NB4 (cell line): ENCODE measurements around the gene MCM6.

Experiments
- DNase-seq: peaks from one replicate; pipeline ENCODE4 v3.0.0; 2010; ENCODE audit warnings: low read depth
- H3K4me3 ChIP-seq: one replicate; pipeline ENCODE4 v1.5.1; 2011; ENCODE audit warnings: mild to moderate bottlenecking, low read depth, low read length, moderate library complexity
- MYC ChIP-seq: IDR thresholded peaks from 2 replicates; pipeline ENCODE4 v1.6.1; 2011; ENCODE audit warnings: low read depth, low read length
- POLR2A ChIP-seq: IDR thresholded peaks from 2 replicates; pipeline ENCODE4 v1.6.1; 2011; ENCODE audit warnings: mild to moderate bottlenecking; ENCODE audit not compliant: insufficient read length; ENCODE audit errors: extremely low read depth
- TF ChIP-seq, protein P1 (sequence below): IDR thresholded peaks from one replicate; pipeline ENCODE4 v1.5.1; 2012; ENCODE audit warnings: low read depth, low read length
- TF ChIP-seq, protein P2 (sequence below): IDR thresholded peaks from 2 replicates; pipeline ENCODE4 v1.6.1; 2011; ENCODE audit warnings: low read depth, low read length

The MCM6 gene

DNA sequence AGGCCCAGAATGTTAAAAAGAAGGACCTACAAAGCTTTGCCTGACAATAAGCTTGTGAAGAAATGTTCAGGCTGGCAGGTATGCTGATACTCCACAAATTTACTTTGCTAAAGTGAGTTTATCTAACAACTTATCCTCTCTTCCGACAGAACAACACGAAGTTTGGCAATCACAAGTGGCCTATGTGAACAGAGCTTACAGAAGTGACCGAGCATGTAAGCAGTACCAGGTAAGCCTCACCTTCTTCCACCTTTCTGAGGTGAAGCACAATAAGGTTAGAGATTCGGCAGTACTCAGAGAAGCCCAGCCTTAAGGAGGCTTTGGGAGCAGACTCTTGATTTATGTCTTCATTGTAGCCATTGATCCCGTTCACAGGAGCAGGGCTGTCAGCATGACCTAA lies 30.2 kb downstream of the MCM6 start:
- DNase-seq = no peak
- no peak overlapping the region for H3K4me3 ChIP-seq
- TF ChIP-seq, protein P1, sequence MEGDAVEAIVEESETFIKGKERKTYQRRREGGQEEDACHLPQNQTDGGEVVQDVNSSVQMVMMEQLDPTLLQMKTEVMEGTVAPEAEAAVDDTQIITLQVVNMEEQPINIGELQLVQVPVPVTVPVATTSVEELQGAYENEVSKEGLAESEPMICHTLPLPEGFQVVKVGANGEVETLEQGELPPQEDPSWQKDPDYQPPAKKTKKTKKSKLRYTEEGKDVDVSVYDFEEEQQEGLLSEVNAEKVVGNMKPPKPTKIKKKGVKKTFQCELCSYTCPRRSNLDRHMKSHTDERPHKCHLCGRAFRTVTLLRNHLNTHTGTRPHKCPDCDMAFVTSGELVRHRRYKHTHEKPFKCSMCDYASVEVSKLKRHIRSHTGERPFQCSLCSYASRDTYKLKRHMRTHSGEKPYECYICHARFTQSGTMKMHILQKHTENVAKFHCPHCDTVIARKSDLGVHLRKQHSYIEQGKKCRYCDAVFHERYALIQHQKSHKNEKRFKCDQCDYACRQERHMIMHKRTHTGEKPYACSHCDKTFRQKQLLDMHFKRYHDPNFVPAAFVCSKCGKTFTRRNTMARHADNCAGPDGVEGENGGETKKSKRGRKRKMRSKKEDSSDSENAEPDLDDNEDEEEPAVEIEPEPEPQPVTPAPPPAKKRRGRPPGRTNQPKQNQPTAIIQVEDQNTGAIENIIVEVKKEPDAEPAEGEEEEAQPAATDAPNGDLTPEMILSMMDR = no peak
- TF ChIP-seq MYC (no peak), POLR2A (no peak)
- TF ChIP-seq, protein P2, sequence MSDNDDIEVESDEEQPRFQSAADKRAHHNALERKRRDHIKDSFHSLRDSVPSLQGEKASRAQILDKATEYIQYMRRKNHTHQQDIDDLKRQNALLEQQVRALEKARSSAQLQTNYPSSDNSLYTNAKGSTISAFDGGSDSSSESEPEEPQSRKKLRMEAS = no peak

DNA sequence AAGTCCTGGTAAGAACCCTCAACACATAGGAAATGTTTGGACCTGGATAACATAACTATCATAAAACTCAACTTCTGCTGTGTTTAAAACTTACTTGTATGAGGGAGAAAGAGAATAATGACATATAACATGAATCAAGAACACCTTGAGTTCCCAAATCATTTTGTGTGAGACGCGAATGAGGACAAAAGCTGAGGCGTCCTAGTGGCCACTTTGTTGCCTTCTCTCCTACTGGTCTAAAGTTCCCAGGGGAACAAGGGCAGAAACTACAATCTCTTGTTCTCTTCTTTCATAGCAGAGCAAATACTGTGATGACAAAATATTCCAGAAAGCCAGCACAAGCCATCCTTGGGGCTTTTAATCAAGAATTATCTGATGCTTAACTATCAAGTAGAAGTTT lies 31.0 kb downstream of the MCM6 start:
- no peak for DNase-seq
- no peak overlapping the region for H3K4me3 ChIP-seq
- TF ChIP-seq, protein P1 = no peak
- TF ChIP-seq POLR2A (no peak), MYC (no peak)
- TF ChIP-seq, protein P2 = no peak

DNA sequence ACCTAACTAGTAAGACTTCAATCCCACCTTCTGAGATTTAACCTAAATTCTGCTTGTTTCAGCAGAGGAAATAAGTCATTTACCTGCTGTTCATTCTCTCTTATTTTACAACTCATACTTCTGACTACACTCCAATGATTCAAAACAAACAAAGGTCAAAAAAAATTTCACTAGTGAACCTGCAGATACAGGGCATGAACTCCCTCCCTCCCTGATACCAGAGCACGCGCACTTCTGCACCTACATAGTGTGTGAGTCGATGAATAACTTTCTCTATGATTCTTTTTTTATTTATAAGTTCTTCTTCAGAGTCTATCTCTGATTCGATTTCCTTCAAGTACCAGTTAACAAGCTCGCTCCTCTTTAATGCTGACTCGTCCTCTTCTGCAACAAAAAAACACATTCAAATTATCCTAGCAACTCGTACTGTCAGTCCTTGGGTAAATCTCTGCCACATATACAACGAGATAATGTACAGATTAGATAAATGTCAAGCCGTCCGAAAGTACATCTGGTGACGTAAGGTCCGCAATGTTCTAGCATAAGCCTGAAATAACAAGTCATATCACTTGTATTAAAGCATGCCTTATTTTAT lies 31.8 kb downstream of the MCM6 start:
- no peak overlapping the region for H3K4me3 ChIP-seq
- no peak for DNase-seq
- TF ChIP-seq, protein P2 = no peak
- TF ChIP-seq MYC (no peak), POLR2A (no peak)
- TF ChIP-seq, protein P1 = no peak

DNA sequence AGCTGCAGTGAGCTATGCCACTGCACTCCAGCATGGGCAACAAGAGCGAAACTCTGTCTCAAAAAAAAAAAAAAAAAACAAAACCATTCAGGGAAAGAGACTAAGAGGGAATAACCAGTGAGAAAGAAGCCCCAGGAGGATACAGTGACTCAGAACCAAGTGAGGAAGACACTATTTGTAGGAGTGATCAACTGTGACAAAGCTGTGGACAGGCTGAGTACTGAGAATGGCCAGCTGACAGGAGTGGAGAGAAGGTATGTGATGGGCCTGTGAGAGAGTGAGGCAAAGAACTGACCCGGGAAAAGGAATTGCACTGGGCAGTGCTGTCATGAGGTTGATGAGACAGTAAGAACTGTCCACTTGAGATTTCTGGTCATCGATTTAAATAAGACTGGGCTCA lies 32.6 kb downstream of the MCM6 start:
- TF ChIP-seq MYC = no peak
- no peak for TF ChIP-seq POLR2A
- TF ChIP-seq, protein P1 = no peak
- TF ChIP-seq, protein P2 = no peak
- no peak overlapping the region for H3K4me3 ChIP-seq
- no peak for DNase-seq

DNA sequence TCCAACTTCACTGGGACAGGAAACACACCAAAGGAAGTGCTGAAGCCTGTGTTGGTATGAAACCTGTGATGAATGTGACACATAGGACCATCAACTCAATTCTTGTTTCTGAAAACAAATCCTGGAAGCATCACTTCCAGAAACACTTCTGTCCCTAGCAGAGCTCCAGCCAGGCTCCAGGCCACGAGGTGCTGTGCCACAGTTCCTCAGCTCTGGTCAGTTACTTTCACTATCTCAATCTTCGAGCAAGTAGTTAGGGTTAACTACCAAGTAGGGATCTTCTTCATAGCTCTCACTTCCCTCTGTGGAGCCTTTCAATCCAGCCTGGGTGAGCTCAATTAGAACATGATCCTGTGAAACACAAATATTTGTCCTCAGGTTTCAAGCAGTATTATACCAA lies 35.6 kb downstream of the MCM6 start:
- TF ChIP-seq, protein P2 = no peak
- TF ChIP-seq MYC (no peak), POLR2A (no peak)
- TF ChIP-seq, protein P1 = no peak
- H3K4me3 ChIP-seq = no peak overlapping the region
- no peak for DNase-seq

DNA sequence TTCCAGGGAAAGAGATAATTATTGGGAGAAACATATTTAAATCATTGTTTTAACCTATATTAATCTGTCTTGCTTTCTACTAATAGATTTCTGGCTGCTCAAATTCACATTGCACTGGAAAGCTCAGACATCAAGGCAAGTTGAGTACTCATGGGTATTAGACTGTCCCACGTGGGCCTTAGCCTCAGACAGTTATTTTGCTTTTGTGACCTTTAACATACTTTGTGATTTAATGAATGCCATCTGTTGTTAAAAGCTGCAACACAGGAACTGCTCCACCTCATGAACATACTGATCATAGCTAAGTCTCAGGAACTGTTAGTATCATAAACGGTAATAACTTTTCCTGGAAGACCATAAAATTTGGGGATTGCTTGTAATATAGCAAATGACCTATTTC lies 36.5 kb downstream of the MCM6 start:
- H3K4me3 ChIP-seq = no peak overlapping the region
- no peak for DNase-seq
- no peak for TF ChIP-seq MYC
- TF ChIP-seq, protein P2 = no peak
- no peak for TF ChIP-seq POLR2A
- TF ChIP-seq, protein P1 = no peak
